LNCaP clone FGC (cell line): Measurements from ENCODE around the gene FAM136A.
"Not testable (repeated sequence)": the region's sequence is repeated elsewhere in the genome, so short reads cannot be mapped to it uniquely, and the experiment has no call there.

ENCODE experiments used
- DNase-seq: peaks from one replicate; pipeline ENCODE4 v3.0.0-alpha.2; 2011; ENCODE audit warnings: low read depth
- H3K4me3 ChIP-seq: 2 replicates; pipeline ENCODE4 v1.5.1; 2011; ENCODE audit warnings: mild to moderate bottlenecking, low read depth, low read length, control low read depth
- CTCF ChIP-seq: IDR thresholded peaks from 2 replicates; pipeline ENCODE4 v1.5.1; 2012; ENCODE audit warnings: mild to moderate bottlenecking; ENCODE audit not compliant: control insufficient read depth, insufficient read depth; ENCODE audit errors: extremely low read depth

FAM136A gene

GRCh38 chr2:70300771-70301343, 1.0 kb downstream of the FAM136A start:
- DNase-seq = no peak
- no peak; the same call in 1 of the 2 replicates for TF ChIP-seq CTCF
- H3K4me3 ChIP-seq = peak overlapping the region; percentile 74

GRCh38 chr2:70297828-70298227, 4.0 kb downstream of the FAM136A start:
- DNase-seq = not testable (repeated sequence)

GRCh38 chr2:70283500-70284191, 18.2 kb downstream of the FAM136A start:
- no peak for DNase-seq
- TF ChIP-seq CTCF = no peak
- no peak overlapping the region for H3K4me3 ChIP-seq

More at GRCh38 chr2:70297828-70298227, 4.0 kb downstream of the FAM136A start:
- not testable (repeated sequence) for H3K4me3 ChIP-seq

GRCh38 chr2:70282439-70282838, 19.4 kb downstream of the FAM136A start:
- no peak overlapping the region for H3K4me3 ChIP-seq
- no peak for TF ChIP-seq CTCF
- DNase-seq = no peak

- TF ChIP-seq CTCF = no peak
- H3K4me3 ChIP-seq = no peak overlapping the region
- no peak for DNase-seq
Observed at GRCh38 chr2:70280242-70280798, 21.5 kb downstream of the FAM136A start.

- DNase-seq = no peak
- no peak for TF ChIP-seq CTCF
- H3K4me3 ChIP-seq = no peak overlapping the region
Observed at GRCh38 chr2:70270323-70270722, 31.5 kb downstream of the FAM136A start.

- H3K4me3 ChIP-seq, DNase-seq: not testable (repeated sequence)
Observed at GRCh38 chr2:70269422-70270302, 32.2 kb downstream of the FAM136A start.

- not testable (repeated sequence) for H3K4me3 ChIP-seq, DNase-seq
Observed at GRCh38 chr2:70266925-70267324, 34.9 kb downstream of the FAM136A start.
